HepG2 (cell line): ENCODE data around the gene CLUH. TPM values are rescaled to one million over a fixed set of nuclear protein-coding genes. Genes with fewer than 3 reads are reported as not detected.

Experiments
- AKAP8 ChIP-seq: sonication (generic); formaldehyde crosslinking; IDR thresholded peaks from 2 replicates; pipeline ENCODE4 v1.5.1; 2020; ENCODE audit warnings: mild to moderate bottlenecking, missing genetic modification reagents
- BORCS8-MEF2B ChIP-seq: sonication (generic); formaldehyde crosslinking; IDR thresholded peaks from 2 replicates; pipeline ENCODE4 v1.8.0; 2022; ENCODE audit warnings: mild to moderate bottlenecking, missing genetic modification reagents
- CHD4 ChIP-seq: fragments of 200-600 bp; sonication (generic); IDR thresholded peaks from 2 replicates; pipeline ENCODE4 v1.7.0; 2017; ENCODE audit warnings: mild to moderate bottlenecking, low read length, borderline replicate concordance
- EEA1 ChIP-seq: sonication (generic); formaldehyde crosslinking; IDR thresholded peaks from 2 replicates; pipeline ENCODE4 v1.5.1; 2020; ENCODE audit warnings: mild to moderate bottlenecking, missing genetic modification reagents, borderline replicate concordance
- GABPB1 ChIP-seq: IDR thresholded peaks from 2 replicates; pipeline ENCODE4 v1.6.1; 2016; ENCODE audit warnings: mild to moderate bottlenecking, missing genetic modification reagents, moderate library complexity, missing compliant biosample characterization
- HHEX ChIP-seq: IDR thresholded peaks from 2 replicates; pipeline ENCODE4 v1.6.1; 2016; ENCODE audit warnings: control low read depth
- MBNL3 ChIP-seq: fragments of 250-450 bp; sonication (Bioruptor Pico); conservative IDR thresholded peaks from 2 replicates; pipeline ENCODE4 v1.8.0; 2022; ENCODE audit warnings: mild to moderate bottlenecking, inconsistent platforms
- MIER3 ChIP-seq: IDR thresholded peaks from 2 replicates; pipeline ENCODE4 v1.6.1; 2016; ENCODE audit warnings: missing compliant biosample characterization, borderline replicate concordance
- MLLT10 ChIP-seq: sonication (generic); formaldehyde crosslinking; IDR thresholded peaks from 2 replicates; pipeline ENCODE4 v1.4.0; 2020; ENCODE audit warnings: missing genetic modification reagents
- NFATC3 ChIP-seq: sonication (generic); formaldehyde crosslinking; IDR thresholded peaks from 2 replicates; pipeline ENCODE4 v1.5.1; 2020; ENCODE audit warnings: mild to moderate bottlenecking, missing genetic modification reagents
- TAF15 ChIP-seq: fragments of 200-400 bp; formaldehyde crosslinking; IDR thresholded peaks from one replicate; pipeline ENCODE4 v1.6.1; 2018; ENCODE audit warnings: mild to moderate bottlenecking, low read depth, low read length; ENCODE audit not compliant: poor library complexity, severe bottlenecking
- ZEB1 ChIP-seq: IDR thresholded peaks from 2 replicates; pipeline ENCODE4 v1.6.1; 2012; ENCODE audit warnings: mild to moderate bottlenecking, low read depth, inconsistent platforms; ENCODE audit not compliant: insufficient replicate concordance
- ZNF260 ChIP-seq: sonication (generic); formaldehyde crosslinking; IDR thresholded peaks from 2 replicates; pipeline ENCODE4 v1.4.0; 2020; ENCODE audit warnings: missing genetic modification reagents, low read depth, mild to moderate bottlenecking, borderline replicate concordance
- ZNF331 ChIP-seq: sonication (generic); formaldehyde crosslinking; IDR thresholded peaks from 2 replicates; pipeline ENCODE4 v1.4.0; 2020; ENCODE audit warnings: missing genetic modification reagents
- ZNF343 ChIP-seq: sonication (generic); formaldehyde crosslinking; IDR thresholded peaks from 2 replicates; pipeline ENCODE4 v1.4.0; 2020; ENCODE audit warnings: mild to moderate bottlenecking, missing genetic modification reagents
- ZNF460 ChIP-seq: sonication (generic); formaldehyde crosslinking; IDR thresholded peaks from 2 replicates; pipeline ENCODE4 v1.5.1; 2020; ENCODE audit warnings: missing genetic modification reagents, mild to moderate bottlenecking, borderline replicate concordance
- ZNF670 ChIP-seq: sonication (generic); formaldehyde crosslinking; IDR thresholded peaks from 2 replicates; pipeline ENCODE4 v1.8.0; 2022; ENCODE audit warnings: mild to moderate bottlenecking, missing genetic modification reagents, borderline replicate concordance
- ZNF720 ChIP-seq: sonication (generic); formaldehyde crosslinking; IDR thresholded peaks from 2 replicates; pipeline ENCODE4 v1.4.0; 2020; ENCODE audit warnings: missing genetic modification reagents
- ZNF746 ChIP-seq: sonication (generic); formaldehyde crosslinking; IDR thresholded peaks from 2 replicates; pipeline ENCODE4 v1.8.0; 2022; ENCODE audit warnings: mild to moderate bottlenecking, missing genetic modification reagents
- ZNF816 ChIP-seq: sonication (generic); formaldehyde crosslinking; IDR thresholded peaks from 2 replicates; pipeline ENCODE4 v1.8.0; 2022; ENCODE audit warnings: missing genetic modification reagents, mild to moderate bottlenecking, borderline replicate concordance
- polyA plus RNA-seq, 8 experiments: library from polyadenylated mRNA; depleted of rRNA in 3 of 8; stranded (reverse) in 7 of 8; unstranded in 1 of 8; fragments of >200 nt; fragmentation: Illumina TruSeq in 4 of 8; extraction: Trizol in 4 of 8; gene quantifications; 2 replicates each; pipeline versions ENCODE4 v1.2.1 to v1.2.3, GENCODE V29; 2011 to 2016; ENCODE audit warnings: low read depth in 4 of 8, missing spikeins in 1 of 8, mixed read lengths in 1 of 8; ENCODE audit not compliant: insufficient read depth in 1 of 8
- total RNA-seq, 5 experiments: library from RNA; depleted of rRNA; stranded (reverse); fragments of >200 nt; fragmentation: Illumina TruSeq; extraction: Trizol; gene quantifications; 2 replicates each; pipeline ENCODE4 v1.2.3, GENCODE V29; 2016; ENCODE audit warnings: low read depth in 1 of 5
- TF ChIP-seq, protein P1 (sequence below): sonication (generic); formaldehyde crosslinking; IDR thresholded peaks from 2 replicates; pipeline ENCODE4 v1.4.0; 2020; ENCODE audit warnings: missing genetic modification reagents
- TF ChIP-seq, protein P2 (sequence below): IDR thresholded peaks from 2 replicates; pipeline ENCODE4 v1.6.1; 2016; ENCODE audit warnings: missing compliant biosample characterization, missing genetic modification reagents, borderline replicate concordance
- TF ChIP-seq, protein P3 (sequence below): sonication (generic); formaldehyde crosslinking; IDR thresholded peaks from 2 replicates; pipeline ENCODE4 v1.4.0; 2020; ENCODE audit warnings: missing genetic modification reagents
- TF ChIP-seq, protein P4 (sequence below): sonication (generic); formaldehyde crosslinking; IDR thresholded peaks from 2 replicates; pipeline ENCODE4 v1.4.0; 2020; ENCODE audit warnings: missing genetic modification reagents, mild to moderate bottlenecking, borderline replicate concordance

CLUH gene
- total and polyA plus RNA-seq, 2 of the 13 experiments (the other 11 are each of a cell fraction or from before 2014, with no cell fraction given) = 30.9 to 60.5 TPM

DNA sequence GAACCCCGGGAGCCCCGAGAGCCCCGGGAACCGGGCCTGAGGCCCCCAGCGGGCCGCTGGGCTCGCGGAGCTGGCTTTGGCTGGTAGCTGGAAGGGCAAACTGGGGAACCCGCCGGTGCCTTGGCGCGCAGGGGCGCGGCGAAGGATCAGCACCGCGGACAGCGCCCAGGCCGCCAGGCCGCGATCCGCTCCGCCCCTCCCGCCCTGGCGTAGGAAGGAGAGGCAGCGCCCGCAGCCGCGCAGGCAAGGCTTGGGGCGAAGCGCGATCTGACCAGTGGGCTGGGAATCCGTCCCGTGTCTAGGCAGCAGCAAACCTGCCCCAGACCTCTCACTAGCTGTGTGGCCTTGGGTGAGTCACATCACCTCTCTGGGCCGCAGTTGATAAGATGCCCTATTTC lies 38.2 kb upstream of the CLUH start (continued):
- TF ChIP-seq, protein P1, sequence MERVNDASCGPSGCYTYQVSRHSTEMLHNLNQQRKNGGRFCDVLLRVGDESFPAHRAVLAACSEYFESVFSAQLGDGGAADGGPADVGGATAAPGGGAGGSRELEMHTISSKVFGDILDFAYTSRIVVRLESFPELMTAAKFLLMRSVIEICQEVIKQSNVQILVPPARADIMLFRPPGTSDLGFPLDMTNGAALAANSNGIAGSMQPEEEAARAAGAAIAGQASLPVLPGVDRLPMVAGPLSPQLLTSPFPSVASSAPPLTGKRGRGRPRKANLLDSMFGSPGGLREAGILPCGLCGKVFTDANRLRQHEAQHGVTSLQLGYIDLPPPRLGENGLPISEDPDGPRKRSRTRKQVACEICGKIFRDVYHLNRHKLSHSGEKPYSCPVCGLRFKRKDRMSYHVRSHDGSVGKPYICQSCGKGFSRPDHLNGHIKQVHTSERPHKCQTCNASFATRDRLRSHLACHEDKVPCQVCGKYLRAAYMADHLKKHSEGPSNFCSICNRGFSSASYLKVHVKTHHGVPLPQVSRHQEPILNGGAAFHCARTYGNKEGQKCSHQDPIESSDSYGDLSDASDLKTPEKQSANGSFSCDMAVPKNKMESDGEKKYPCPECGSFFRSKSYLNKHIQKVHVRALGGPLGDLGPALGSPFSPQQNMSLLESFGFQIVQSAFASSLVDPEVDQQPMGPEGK (CRISPR knock-in tag) = peak; percentile 70
- TF ChIP-seq ZNF331 (CRISPR knock-in tag) = peak; percentile 97
- TF ChIP-seq BORCS8-MEF2B (CRISPR knock-in tag) = peak; percentile 98
- peak; percentile 80 for TF ChIP-seq ZNF670 (CRISPR knock-in tag)
- TF ChIP-seq, protein P2, sequence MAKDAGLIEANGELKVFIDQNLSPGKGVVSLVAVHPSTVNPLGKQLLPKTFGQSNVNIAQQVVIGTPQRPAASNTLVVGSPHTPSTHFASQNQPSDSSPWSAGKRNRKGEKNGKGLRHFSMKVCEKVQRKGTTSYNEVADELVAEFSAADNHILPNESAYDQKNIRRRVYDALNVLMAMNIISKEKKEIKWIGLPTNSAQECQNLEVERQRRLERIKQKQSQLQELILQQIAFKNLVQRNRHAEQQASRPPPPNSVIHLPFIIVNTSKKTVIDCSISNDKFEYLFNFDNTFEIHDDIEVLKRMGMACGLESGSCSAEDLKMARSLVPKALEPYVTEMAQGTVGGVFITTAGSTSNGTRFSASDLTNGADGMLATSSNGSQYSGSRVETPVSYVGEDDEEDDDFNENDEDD = peak; percentile 77; the same call in 1 of the 2 replicates
- TF ChIP-seq TAF15 = no peak
- TF ChIP-seq, protein P3, sequence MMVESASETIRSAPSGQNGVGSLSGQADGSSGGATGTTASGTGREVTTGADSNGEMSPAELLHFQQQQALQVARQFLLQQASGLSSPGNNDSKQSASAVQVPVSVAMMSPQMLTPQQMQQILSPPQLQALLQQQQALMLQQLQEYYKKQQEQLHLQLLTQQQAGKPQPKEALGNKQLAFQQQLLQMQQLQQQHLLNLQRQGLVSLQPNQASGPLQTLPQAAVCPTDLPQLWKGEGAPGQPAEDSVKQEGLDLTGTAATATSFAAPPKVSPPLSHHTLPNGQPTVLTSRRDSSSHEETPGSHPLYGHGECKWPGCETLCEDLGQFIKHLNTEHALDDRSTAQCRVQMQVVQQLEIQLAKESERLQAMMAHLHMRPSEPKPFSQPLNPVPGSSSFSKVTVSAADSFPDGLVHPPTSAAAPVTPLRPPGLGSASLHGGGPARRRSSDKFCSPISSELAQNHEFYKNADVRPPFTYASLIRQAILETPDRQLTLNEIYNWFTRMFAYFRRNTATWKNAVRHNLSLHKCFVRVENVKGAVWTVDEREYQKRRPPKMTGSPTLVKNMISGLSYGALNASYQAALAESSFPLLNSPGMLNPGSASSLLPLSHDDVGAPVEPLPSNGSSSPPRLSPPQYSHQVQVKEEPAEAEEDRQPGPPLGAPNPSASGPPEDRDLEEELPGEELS (CRISPR knock-in tag) = peak; percentile 58; the same call in 1 of the 2 replicates
- peak; percentile 92; the same call in 1 of the 2 replicates for TF ChIP-seq NFATC3 (CRISPR knock-in tag)
- TF ChIP-seq ZNF746 (CRISPR knock-in tag) = peak; percentile 79
- TF ChIP-seq ZNF816 (CRISPR knock-in tag) = peak; percentile 94
- peak; percentile 83 for TF ChIP-seq GABPB1 (CRISPR knock-in tag)
- no peak for TF ChIP-seq ZNF460
- no peak for TF ChIP-seq ZEB1
- TF ChIP-seq MIER3 = peak; percentile 83; the same call in 1 of the 2 replicates
- TF ChIP-seq HHEX (CRISPR knock-in tag) = no peak
- TF ChIP-seq AKAP8 (CRISPR knock-in tag) = peak; percentile 80; the same call in 1 of the 2 replicates
- peak; percentile 87; the same call in 1 of the 2 replicates for TF ChIP-seq ZNF343
- peak; percentile 97 for TF ChIP-seq EEA1 (CRISPR knock-in tag)
- no peak for TF ChIP-seq MBNL3 (CRISPR knock-in tag)
- TF ChIP-seq ZNF720 (CRISPR knock-in tag) = 0 out of 2 replicates have a peak, but pooled peaks have one; percentile 71
- TF ChIP-seq, protein P4, sequence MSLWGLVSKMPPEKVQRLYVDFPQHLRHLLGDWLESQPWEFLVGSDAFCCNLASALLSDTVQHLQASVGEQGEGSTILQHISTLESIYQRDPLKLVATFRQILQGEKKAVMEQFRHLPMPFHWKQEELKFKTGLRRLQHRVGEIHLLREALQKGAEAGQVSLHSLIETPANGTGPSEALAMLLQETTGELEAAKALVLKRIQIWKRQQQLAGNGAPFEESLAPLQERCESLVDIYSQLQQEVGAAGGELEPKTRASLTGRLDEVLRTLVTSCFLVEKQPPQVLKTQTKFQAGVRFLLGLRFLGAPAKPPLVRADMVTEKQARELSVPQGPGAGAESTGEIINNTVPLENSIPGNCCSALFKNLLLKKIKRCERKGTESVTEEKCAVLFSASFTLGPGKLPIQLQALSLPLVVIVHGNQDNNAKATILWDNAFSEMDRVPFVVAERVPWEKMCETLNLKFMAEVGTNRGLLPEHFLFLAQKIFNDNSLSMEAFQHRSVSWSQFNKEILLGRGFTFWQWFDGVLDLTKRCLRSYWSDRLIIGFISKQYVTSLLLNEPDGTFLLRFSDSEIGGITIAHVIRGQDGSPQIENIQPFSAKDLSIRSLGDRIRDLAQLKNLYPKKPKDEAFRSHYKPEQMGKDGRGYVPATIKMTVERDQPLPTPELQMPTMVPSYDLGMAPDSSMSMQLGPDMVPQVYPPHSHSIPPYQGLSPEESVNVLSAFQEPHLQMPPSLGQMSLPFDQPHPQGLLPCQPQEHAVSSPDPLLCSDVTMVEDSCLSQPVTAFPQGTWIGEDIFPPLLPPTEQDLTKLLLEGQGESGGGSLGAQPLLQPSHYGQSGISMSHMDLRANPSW = no peak
- TF ChIP-seq CHD4 = no peak
- TF ChIP-seq MLLT10 (CRISPR knock-in tag) = no peak
- no peak for TF ChIP-seq ZNF260 (CRISPR knock-in tag)
